Endothelial cell of umbilical vein (primary cell): ENCODE results near the gene CTTNBP2. TPM values are rescaled to one million over a fixed set of nuclear protein-coding genes. Genes with fewer than 3 reads are reported as not detected.

ENCODE experiments used
- BruUV-seq: library from RNA; stranded (reverse); fragments of 400-500 nt; replicated peaks from 2 replicates; lab custom pipeline; 2021; lab: Mats Ljungman, UMichigan
- CTCF ChIA-PET: fragments of 300-600, 350-600 bp; sonication (Branson Sonifier 250); formaldehyde crosslinking; loops from one replicate; lab custom pipeline; 2021; ENCODE audit warnings: antibody characterized with exemption, inconsistent platforms; lab: Charles Lee
- POLR2A ChIA-PET: fragments of 300-600, 350-600 bp; sonication (Branson Sonifier 250); formaldehyde crosslinking; loops from one replicate; lab custom pipeline; 2021; ENCODE audit warnings: antibody characterized with exemption, inconsistent platforms; lab: Charles Lee
- DNase-seq: peaks from one replicate; pipeline ENCODE4 v3.0.0-alpha.2; 2011; ENCODE audit warnings: low read depth, low spot score
- FAIRE-seq: peaks from 2 replicates; lab custom pipeline; 2011; peaks lifted over from hg19 to GRCh38; lab: Jason Lieb, UNC
- H2AFZ ChIP-seq: 2 replicates; pipeline ENCODE4 v1.6.0; 2012; ENCODE audit warnings: low read depth, low read length, control low read depth, inconsistent platforms
- H3K27ac ChIP-seq: 2 replicates; pipeline ENCODE4 v1.5.1; 2011; ENCODE audit warnings: low read depth, mild to moderate bottlenecking, control low read depth, low read length, moderate library complexity; ENCODE audit not compliant: insufficient read depth
- H3K27me3 ChIP-seq, 2 experiments: 2 replicates each; pipeline versions ENCODE4 v1.6.0 to v1.6.1; 2011; ENCODE audit warnings: low read length in 2 of 2, mixed read lengths in 1 of 2; ENCODE audit not compliant: control insufficient read depth in 2 of 2, insufficient read depth in 2 of 2
- H3K36me3 ChIP-seq, 2 experiments: 2 replicates in 1 of 2; 3 replicates in 1 of 2; pipeline ENCODE4 v1.5.1; 2011; ENCODE audit warnings: low read length in 2 of 2, mild to moderate bottlenecking in 1 of 2, moderate library complexity in 1 of 2; ENCODE audit not compliant: control insufficient read depth in 2 of 2, insufficient read depth in 2 of 2; ENCODE audit errors: extremely low read depth in 1 of 2
- H3K4me1 ChIP-seq: 3 replicates; pipeline ENCODE4 v1.5.1; 2011; ENCODE audit warnings: mild to moderate bottlenecking, low read length; ENCODE audit not compliant: control insufficient read depth, insufficient read depth; ENCODE audit errors: extremely low read depth
- H3K4me2 ChIP-seq: 2 replicates; pipeline ENCODE4 v1.6.1; 2011; ENCODE audit warnings: low read length, control low read depth, mixed read lengths; ENCODE audit not compliant: insufficient read depth
- H3K4me3 ChIP-seq, 3 experiments: fragments of 200-600 bp in 1 of 3; sonication (generic), shearing (Covaris generic) in 1 of 3; replicated peaks in 1 of 3; 2 replicates each; pipeline ENCODE4 v1.5.1; 2011 to 2016; ENCODE audit warnings: control low read depth in 3 of 3, low read length in 3 of 3, mild to moderate bottlenecking in 2 of 3, inconsistent platforms in 1 of 3, low read depth in 1 of 3, moderate library complexity in 1 of 3; ENCODE audit not compliant: insufficient read depth in 1 of 3
- H3K79me2 ChIP-seq: 2 replicates; pipeline ENCODE4 v1.6.0; 2012; ENCODE audit warnings: low read length, inconsistent platforms; ENCODE audit not compliant: control insufficient read depth, insufficient read depth
- H3K9ac ChIP-seq: replicated peaks from 2 replicates; pipeline ENCODE3; 2011; ENCODE audit warnings: low read length, control low read depth; ENCODE audit not compliant: insufficient read depth; ENCODE audit errors: extremely low read depth
- H3K9me1 ChIP-seq: replicated peaks from 3 replicates; pipeline ENCODE4 v1.6.0; 2011; ENCODE audit warnings: mild to moderate bottlenecking, low read length; ENCODE audit not compliant: control insufficient read depth, insufficient read depth; ENCODE audit errors: extremely low read depth
- H3K9me3 ChIP-seq: replicated peaks from 2 replicates; pipeline ENCODE4 v1.5.1; 2012; ENCODE audit warnings: low read length, inconsistent platforms; ENCODE audit not compliant: control insufficient read depth, insufficient read depth
- H4K20me1 ChIP-seq: replicated peaks from 2 replicates; pipeline ENCODE3; 2011; ENCODE audit warnings: mild to moderate bottlenecking, low read length; ENCODE audit not compliant: control insufficient read depth, insufficient read depth; ENCODE audit errors: extremely low read depth
- CTCF ChIP-seq, 2 donors: IDR thresholded peaks; 1 replicate in 1 of 2; 2 replicates in 1 of 2; pipeline ENCODE4 v1.5.1; 2011; ENCODE audit warnings: low read length in 2 of 2, mild to moderate bottlenecking in 2 of 2, moderate library complexity in 2 of 2, control low read depth in 1 of 2, inconsistent platforms in 1 of 2, low read depth in 1 of 2; ENCODE audit not compliant: insufficient read depth in 1 of 2; ENCODE audit errors: extremely low read depth in 1 of 2
- EZH2 ChIP-seq: IDR thresholded peaks from 2 replicates; pipeline ENCODE4 v1.6.1; 2012; ENCODE audit warnings: borderline replicate concordance, low read depth, mild to moderate bottlenecking, moderate library complexity, low read length, inconsistent platforms; ENCODE audit not compliant: severe bottlenecking
- FOS ChIP-seq: IDR thresholded peaks from 2 replicates; pipeline ENCODE4 v1.6.1; 2011; ENCODE audit warnings: mild to moderate bottlenecking, low read length, moderate library complexity, borderline replicate concordance; ENCODE audit not compliant: insufficient read depth
- GATA2 ChIP-seq: IDR thresholded peaks from 2 replicates; pipeline ENCODE4 v1.7.0; 2011; ENCODE audit warnings: low read depth, mild to moderate bottlenecking, moderate library complexity, mixed read lengths, low read length; ENCODE audit not compliant: insufficient read length, insufficient read depth
- JUN ChIP-seq: IDR thresholded peaks from 2 replicates; pipeline ENCODE4 v1.6.1; 2011; ENCODE audit warnings: borderline replicate concordance, low read depth; ENCODE audit not compliant: insufficient read length, insufficient read depth
- MAX ChIP-seq: IDR thresholded peaks from 2 replicates; pipeline ENCODE4 v1.6.1; 2011; ENCODE audit not compliant: insufficient read depth, insufficient read length
- MYC ChIP-seq: IDR thresholded peaks from one replicate; pipeline ENCODE4 v1.6.1; 2011; ENCODE audit warnings: mild to moderate bottlenecking, low read depth, low read length
- POLR2A ChIP-seq: IDR thresholded peaks from 2 replicates; pipeline ENCODE4 v1.6.1; 2012; ENCODE audit warnings: low read depth, mild to moderate bottlenecking, control low read depth, low read length
- POLR2AphosphoS5 ChIP-seq: IDR thresholded peaks from 2 replicates; pipeline ENCODE4 v1.6.1; 2012; ENCODE audit warnings: low read depth, mild to moderate bottlenecking, control low read depth, low read length, moderate library complexity; ENCODE audit not compliant: insufficient read depth
- dilution Hi-C: fragments of 300-500 bp; cut with MboI; formaldehyde crosslinking; loops from one replicate; pipeline ENCODE4 v1.15.0; 2019; ENCODE audit warnings: low sequenced_read_pairs; ENCODE audit not compliant: extremely low pct_ligation_motif_present
- intact Hi-C: fragments of 100-400 bp; cut with micrococcal nuclease; formaldehyde crosslinking; loops from one replicate; pipeline ENCODE4 v1.10.0; 2022
- polyA plus RNA-seq, 4 experiments: library from polyadenylated mRNA; depleted of rRNA in 3 of 4; stranded (reverse) in 3 of 4; unstranded in 1 of 4; fragments of >200 nt; gene quantifications; 2 replicates each; pipeline versions ENCODE4 v1.2.1 to v1.2.3, GENCODE V29; 2011 to 2012; ENCODE audit warnings: missing spikeins in 1 of 4
- total RNA-seq: library from RNA; stranded (reverse); gene quantifications from 2 replicates; pipeline ENCODE4 v1.2.3, GENCODE V29; 2021

CTTNBP2 gene
- total and polyA plus RNA-seq, 2 donors (not counting 3 experiments of a cell fraction or from before 2014, with no cell fraction given) = 0.08 to 0.35 TPM

GRCh38 chr7:117685795-117686194 lies 187.4 kb downstream of the CTTNBP2 start:
- no peak overlapping the region for H3K9ac ChIP-seq
- CTCF ChIA-PET = interaction anchor here (1.4 to 2.4 kb wide), 5 partner anchors 8 to 227 kb away, joined by 3 to 13 read pairs (median 6); no protein-coding TSS in a partner anchor
- H3K9me3 ChIP-seq = no peaks in the 10 kb centered on the region
- no peak for TF ChIP-seq POLR2AphosphoS5
- TF ChIP-seq CTCF (IDR thresholded peaks at IDR 0.05; ENCODE audit: extremely low read depth in 1 of 2, insufficient read depth in 1 of 2, low read depth in 1 of 2, low read length in 2 of 2) = no peak
- no peak for TF ChIP-seq EZH2
- no peak for TF ChIP-seq GATA2
- TF ChIP-seq MYC = no peak
- no peak for TF ChIP-seq FOS
- no peak for TF ChIP-seq MAX
- no peak for TF ChIP-seq JUN
- TF ChIP-seq POLR2A = no peak
- peaks cover 6 to 19% of the 10 kb centered on the region in 2 experiments for H3K27me3 ChIP-seq
- dilution Hi-C loops = no loop called here
- H3K4me2 ChIP-seq = no peak overlapping the region
- intact Hi-C loops = no loop called here
- no peaks in the 10 kb centered on the region for H3K9me1 ChIP-seq
- POLR2A ChIA-PET = no interaction called here
- no peak overlapping the region for H2AFZ ChIP-seq
- no peak overlapping the region for H3K27ac ChIP-seq
- H3K36me3 ChIP-seq = no peaks in the 10 kb centered on the region
- H3K79me2 ChIP-seq = no peaks in the 10 kb centered on the region
- H4K20me1 ChIP-seq = no peaks in the 10 kb centered on the region
- H3K4me3 ChIP-seq = no peak overlapping the region
- DNase-seq (no peak), FAIRE-seq (no peak)
- H3K4me1 ChIP-seq = no peaks in the 10 kb centered on the region
- no TSS peak for BruUV-seq
